Upper lobe of left lung (tissue), 6 donors: ENCODE measurements around the gene GRM3. TPM values are rescaled to one million over a fixed set of nuclear protein-coding genes. Genes with fewer than 3 reads are reported as not detected.

Experiments used
- ATAC-seq, 2 donors: fragments of 200-7000 bp; cut with Tn5 transposase; one replicate each; pipeline ENCODE4 v1.9.1; 2022; ENCODE audit warnings: mild to moderate bottlenecking in 2 of 2, moderate library complexity in 2 of 2; ENCODE audit not compliant: low FRiP score in 2 of 2
- DNase-seq, 2 donors: peaks; one replicate each; pipeline ENCODE4 v3.0.0-alpha.2; 2019 to 2020
- H3K27ac ChIP-seq, 4 donors: fragments of 200-600 bp; sonication (generic); one replicate each; pipeline ENCODE4 v1.5.1; 2016 to 2019
- H3K27me3 ChIP-seq, 4 donors: fragments of 200-600 bp; sonication (generic); one replicate each; pipeline ENCODE4 v1.5.1; 2017 to 2019
- H3K36me3 ChIP-seq, 4 donors: fragments of 200-600 bp; sonication (generic); one replicate each; pipeline ENCODE4 v1.5.1; 2016 to 2019
- H3K4me1 ChIP-seq, 4 donors: fragments of 200-600 bp; sonication (generic); one replicate each; pipeline ENCODE4 v1.5.1; 2018 to 2019
- H3K4me3 ChIP-seq, 4 donors: fragments of 200-600 bp; sonication (generic); one replicate each; pipeline ENCODE4 v1.5.1; 2017 to 2019; ENCODE audit warnings: mild to moderate bottlenecking in 2 of 4, moderate library complexity in 1 of 4
- H3K9me3 ChIP-seq, 4 donors: fragments of 200-600 bp; sonication (generic); one replicate each; pipeline ENCODE4 v1.5.1; 2018 to 2019
- CTCF ChIP-seq, 6 experiments: fragments of 450-650 bp in 4 of 6; fragments of 200-600 bp in 2 of 6; sonication (generic) in 2 of 6; IDR thresholded peaks; one replicate each; pipeline ENCODE4 v1.5.1; 2016 to 2019; ENCODE audit warnings: antibody characterized with exemption in 6 of 6
- EP300 ChIP-seq, 4 donors: sonication (generic); formaldehyde crosslinking; IDR thresholded peaks; one replicate each; pipeline ENCODE4 v1.5.1; 2017; ENCODE audit warnings: antibody characterized with exemption in 4 of 4, control low read depth in 2 of 4
- POLR2A ChIP-seq, 4 donors: fragments of 450-650 bp; IDR thresholded peaks; one replicate each; pipeline ENCODE4 v1.5.1; 2016 to 2017; ENCODE audit warnings: antibody characterized with exemption in 4 of 4, mild to moderate bottlenecking in 2 of 4
- POLR2AphosphoS5 ChIP-seq, 2 donors: sonication (generic); formaldehyde crosslinking; IDR thresholded peaks; one replicate each; pipeline ENCODE4 v1.5.1; 2017; ENCODE audit warnings: antibody characterized with exemption in 2 of 2
- WGBS, 2 donors: methylation state at CpG; one replicate each; pipeline ENCODE4 v1.1.5; 2017 to 2018; 5-methylcytosine and 5-hydroxymethylcytosine counted together
- total RNA-seq, 6 donors: library from RNA; depleted of rRNA in 4 of 6; stranded (reverse); fragments of >200 nt in 4 of 6; gene quantifications; one replicate each; pipeline versions ENCODE4 v1.1.0 to v1.2.1, GENCODE V29; 2016 to 2021
- donor health status: DM: no; HTN: no; CAD: no; lungs with moderate emphysema.
- donor health status: DM: no; HTN: yes; CAD: no; lungs with severe emphysema.

Gene GRM3
- total RNA-seq, 6 donors from 2014 or later: not detected

GRCh38 chr7:86648169-86648568 is 4.5 kb downstream of the GRM3 start:
- Histone ChIP-seq H3K4me3 (no peak overlapping the region), H3K36me3 (no peaks in the 10 kb centered on the region), H3K9me3 (no peaks in the 10 kb centered on the region), H3K27ac (no peak overlapping the region), H3K27me3 (peaks cover 0 to 13% (median 4%) of the 10 kb centered on the region in 4 donors), H3K4me1 (peaks cover 11 to 20% (median 15%) of the 10 kb centered on the region in 4 donors)
- DNase-seq (no peak), ATAC-seq (no peak)
- TF ChIP-seq CTCF (IDR thresholded peaks at IDR 0.05) (no peak), POLR2AphosphoS5 (IDR thresholded peaks at IDR 0.05) (no peak), POLR2A (IDR thresholded peaks at IDR 0.05) (no peak), EP300 (IDR thresholded peaks at IDR 0.05) (no peak)
- WGBS, 2 donors: 81 to 82% methylated on average over 1 of the region's 1 CpG

GRCh38 chr7:86653919-86654659 is 10.4 kb downstream of the GRM3 start:
- Histone ChIP-seq H3K36me3 (no peaks in the 10 kb centered on the region), H3K27ac (no peak overlapping the region), H3K4me1 (no peaks in the 10 kb centered on the region), H3K9me3 (no peaks in the 10 kb centered on the region), H3K4me3 (peak overlapping the region in 1 of 4 donors; percentile 17), H3K27me3 (no peaks in the 10 kb centered on the region)
- TF ChIP-seq EP300 (IDR thresholded peaks at IDR 0.05) (no peak), CTCF (IDR thresholded peaks at IDR 0.05) (no peak), POLR2AphosphoS5 (IDR thresholded peaks at IDR 0.05) (no peak), POLR2A (IDR thresholded peaks at IDR 0.05) (no peak)
- ATAC-seq: peak; percentile 55 to 56
- WGBS, 2 donors: 28 to 47% methylated on average over 9 of the region's 9 CpGs
- peak in 1 of 2 donors; percentile 32 for DNase-seq

- ATAC-seq (no peak), DNase-seq (no peak)
- no peak overlapping the region for H3K27ac ChIP-seq
- H3K4me1 ChIP-seq: no peaks in the 10 kb centered on the region
- no peaks in the 10 kb centered on the region for H3K27me3 ChIP-seq
- 90 to 92% methylated on average over 2 of the region's 2 CpGs for WGBS, 2 donors
- no peak overlapping the region for H3K4me3 ChIP-seq
- H3K9me3 ChIP-seq: no peaks in the 10 kb centered on the region
- H3K36me3 ChIP-seq: no peaks in the 10 kb centered on the region
- TF ChIP-seq EP300 (IDR thresholded peaks at IDR 0.05): no peak
- no peak for TF ChIP-seq POLR2AphosphoS5 (IDR thresholded peaks at IDR 0.05)
- no peak for TF ChIP-seq POLR2A (IDR thresholded peaks at IDR 0.05)
- no peak for TF ChIP-seq CTCF (IDR thresholded peaks at IDR 0.05)
Observed at GRCh38 chr7:86657948-86658347, 14.2 kb downstream of the GRM3 start.

- Histone ChIP-seq H3K36me3 (no peaks in the 10 kb centered on the region), H3K27me3 (no peaks in the 10 kb centered on the region), H3K4me1 (no peaks in the 10 kb centered on the region), H3K27ac (no peak overlapping the region), H3K4me3 (no peak overlapping the region), H3K9me3 (no peaks in the 10 kb centered on the region)
- DNase-seq (no peak), ATAC-seq (no peak)
- no peak for TF ChIP-seq EP300 (IDR thresholded peaks at IDR 0.05)
- TF ChIP-seq POLR2AphosphoS5 (IDR thresholded peaks at IDR 0.05): no peak
- no peak for TF ChIP-seq POLR2A (IDR thresholded peaks at IDR 0.05)
- no peak for TF ChIP-seq CTCF (IDR thresholded peaks at IDR 0.05)
- 81 to 88% methylated on average over 3 of the region's 3 CpGs for WGBS, 2 donors
Observed at GRCh38 chr7:86660950-86661462, 17.3 kb downstream of the GRM3 start.

GRCh38 chr7:86664486-86664885 is 20.8 kb downstream of the GRM3 start:
- H3K4me3 ChIP-seq: no peak overlapping the region
- no peaks in the 10 kb centered on the region for H3K9me3 ChIP-seq
- H3K36me3 ChIP-seq: no peaks in the 10 kb centered on the region
- DNase-seq (no peak), ATAC-seq (no peak)
- no peak for TF ChIP-seq EP300 (IDR thresholded peaks at IDR 0.05)
- no peak for TF ChIP-seq POLR2AphosphoS5 (IDR thresholded peaks at IDR 0.05)
- no peak for TF ChIP-seq POLR2A (IDR thresholded peaks at IDR 0.05)
- TF ChIP-seq CTCF (IDR thresholded peaks at IDR 0.05): no peak
- H3K27ac ChIP-seq: no peak overlapping the region
- no peaks in the 10 kb centered on the region for H3K27me3 ChIP-seq
- H3K4me1 ChIP-seq: no peaks in the 10 kb centered on the region
- WGBS, 2 donors: 91 to 100% methylated on average over 1 of the region's 1 CpG
